T-helper 2 cell treated with Interferon-gamma antibody and Interleukin-4, amounts not matched to agents 100 ng/mL and 5 ng/mL, for 36 hours (primary cell): Measurements from ENCODE around the gene MAPKBP1. TPM values are rescaled to one million over a fixed set of nuclear protein-coding genes. Genes with fewer than 3 reads are reported as not detected.

Source experiments
- intact Hi-C: fragments of 100-400 bp; cut with micrococcal nuclease; formaldehyde crosslinking; loops from one replicate; pipeline ENCODE4 v1.15.1; 2023
- total RNA-seq: library from RNA; stranded (reverse); gene quantifications from 2 replicates; pipeline ENCODE4 v1.2.3, GENCODE V29; 2022

Gene MAPKBP1
- total RNA-seq, 1 donor from 2014 or later, result 39.7 TPM

GRCh38 chr15:41866263-41866703 is 92.0 kb downstream of the MAPKBP1 start:
- intact Hi-C loops, result no loop called here

- intact Hi-C loops, result no loop called here
These were observed 92.7 kb downstream of the MAPKBP1 start for GRCh38 chr15:41866872-41867579.

GRCh38 chr15:41868321-41868720 is 94.0 kb downstream of the MAPKBP1 start:
- intact Hi-C loops, result no loop called here

GRCh38 chr15:41869770-41870688 is 95.7 kb downstream of the MAPKBP1 start:
- intact Hi-C loops, result no loop called here

GRCh38 chr15:41870689-41871081 is 96.4 kb downstream of the MAPKBP1 start:
- intact Hi-C loops, result no loop called here

- intact Hi-C loops, result no loop called here
These were observed 97.1 kb downstream of the MAPKBP1 start for GRCh38 chr15:41871175-41871905.

GRCh38 chr15:41872166-41872747 is 98.0 kb downstream of the MAPKBP1 start:
- intact Hi-C loops, result no loop called here

GRCh38 chr15:41873711-41874110 is 99.4 kb downstream of the MAPKBP1 start:
- intact Hi-C loops, result no loop called here

- intact Hi-C loops, result no loop called here
These were observed 100.5 kb downstream of the MAPKBP1 start for GRCh38 chr15:41874736-41875135.

GRCh38 chr15:41876007-41876406 is 101.7 kb downstream of the MAPKBP1 start:
- intact Hi-C loops, result no loop called here

- intact Hi-C loops, result no loop called here
These were observed 102.4 kb downstream of the MAPKBP1 start for GRCh38 chr15:41876689-41877088.

Other genes starting within 250 kb of the MAPKBP1 start
- gene RPAP1, start 230.2 kb upstream of the MAPKBP1 start, total RNA-seq, result 41.5 and 42.9 TPM in 2 replicates
- 1.3 and 2.1 TPM in 2 replicates for gene TYRO3, start 215.3 kb upstream of the MAPKBP1 start, total RNA-seq
- gene MGA, start 114.1 kb upstream of the MAPKBP1 start, total RNA-seq, result 38.0 and 40.2 TPM in 2 replicates
- gene JMJD7, start 53.6 kb downstream of the MAPKBP1 start, total RNA-seq, result 17.7 and 17.8 TPM in 2 replicates
- gene PLA2G4B, start 64.4 kb downstream of the MAPKBP1 start, total RNA-seq, result 8.6 and 11.1 TPM in 2 replicates
- gene SPTBN5, start 119.6 kb downstream of the MAPKBP1 start, total RNA-seq, result 0.59 and 1.0 TPM in 2 replicates
- 9.1 and 9.7 TPM in 2 replicates for gene EHD4, start 198.1 kb downstream of the MAPKBP1 start, total RNA-seq
- gene PLA2G4E, start 246.6 kb downstream of the MAPKBP1 start, total RNA-seq, result not detected in 2 replicates